Measurements from ENCODE around the gene FRS2.

The FRS2 gene

GRCh38 chr12:69544087-69544486 is 73.9 kb downstream of the FRS2 start:
- no peak for TF ChIP-seq CTCF (IDR thresholded peaks at IDR 0.05)

- no peak for TF ChIP-seq CTCF (IDR thresholded peaks at IDR 0.05)
Measured at GRCh38 chr12:69545081-69545480, 74.9 kb downstream of the FRS2 start.

GRCh38 chr12:69546693-69547438 is 76.7 kb downstream of the FRS2 start:
- no peak for TF ChIP-seq CTCF (IDR thresholded peaks at IDR 0.05)

GRCh38 chr12:69548687-69549086 is 78.5 kb downstream of the FRS2 start:
- TF ChIP-seq CTCF (IDR thresholded peaks at IDR 0.05) = no peak

GRCh38 chr12:69550569-69551350 is 80.6 kb downstream of the FRS2 start:
- no peak for TF ChIP-seq CTCF (IDR thresholded peaks at IDR 0.05)

- no peak for TF ChIP-seq CTCF (IDR thresholded peaks at IDR 0.05)
Measured at GRCh38 chr12:69553628-69554248, 83.5 kb downstream of the FRS2 start.

- no peak for TF ChIP-seq CTCF (IDR thresholded peaks at IDR 0.05)
Measured at GRCh38 chr12:69555461-69555860, 85.3 kb downstream of the FRS2 start.
